CD14-positive monocyte (primary cell): ENCODE data around the gene TMPRSS11A. TPM values are rescaled to one million over a fixed set of nuclear protein-coding genes. Genes with fewer than 3 reads are reported as not detected.

Source experiments
- DNase-seq, 3 donors: peaks; one replicate each; pipeline ENCODE4 v3.0.0-alpha.2; 2011 to 2022
- H2AFZ ChIP-seq: 2 replicates; pipeline ENCODE4 v1.6.0; 2012; ENCODE audit warnings: mild to moderate bottlenecking, low read depth, low read length, inconsistent platforms; ENCODE audit not compliant: insufficient read depth, poor library complexity, severe bottlenecking
- H3K27ac ChIP-seq, 2 donors: 1 replicate in 1 of 2; 2 replicates in 1 of 2; pipeline ENCODE4 v1.5.1; 2012 to 2013; ENCODE audit warnings: low read length in 2 of 2, control low read depth in 1 of 2, inconsistent platforms in 1 of 2, low read depth in 1 of 2, mild to moderate bottlenecking in 1 of 2
- H3K27me3 ChIP-seq, 2 donors: one replicate each; pipeline versions ENCODE4 v1.6.0 to v1.6.1; 2011 to 2013; ENCODE audit warnings: low read length in 2 of 2; ENCODE audit not compliant: control insufficient read depth in 2 of 2, insufficient read depth in 2 of 2
- H3K36me3 ChIP-seq, 2 donors: replicated peaks in 1 of 2; 1 replicate in 1 of 2; 2 replicates in 1 of 2; pipeline versions ENCODE4 v1.5.1 to v1.6.1; 2012 to 2013; ENCODE audit warnings: low read length in 2 of 2, control low read depth in 1 of 2, inconsistent platforms in 1 of 2, mild to moderate bottlenecking in 1 of 2; ENCODE audit not compliant: insufficient read depth in 2 of 2, control insufficient read depth in 1 of 2
- H3K4me1 ChIP-seq, 2 donors: 1 replicate in 1 of 2; 2 replicates in 1 of 2; pipeline versions ENCODE4 v1.5.1 to v1.6.1; 2012 to 2013; ENCODE audit warnings: low read length in 2 of 2, control low read depth in 1 of 2, inconsistent platforms in 1 of 2, mild to moderate bottlenecking in 1 of 2, moderate library complexity in 1 of 2; ENCODE audit not compliant: insufficient read depth in 2 of 2, control insufficient read depth in 1 of 2
- H3K4me2 ChIP-seq: replicated peaks from 2 replicates; pipeline ENCODE3; 2012; ENCODE audit warnings: low read length, moderate library complexity, mild to moderate bottlenecking; ENCODE audit not compliant: poor library complexity, severe bottlenecking; ENCODE audit errors: extremely low read depth
- H3K4me3 ChIP-seq, 3 experiments: fragments of 200-600 bp in 1 of 3; sonication (generic) in 1 of 3; replicated peaks in 1 of 3; 1 replicate in 2 of 3; 2 replicates in 1 of 3; pipeline ENCODE4 v1.5.1; 2011 to 2013; ENCODE audit warnings: low read length in 3 of 3, mild to moderate bottlenecking in 3 of 3, control low read depth in 2 of 3, low read depth in 2 of 3, inconsistent platforms in 1 of 3, moderate library complexity in 1 of 3
- H3K79me2 ChIP-seq: 2 replicates; pipeline ENCODE4 v1.6.0; 2012; ENCODE audit warnings: mild to moderate bottlenecking, control low read depth, inconsistent platforms, low read length, moderate library complexity; ENCODE audit not compliant: insufficient read depth
- H3K9ac ChIP-seq: 2 replicates; pipeline ENCODE4 v1.6.0; 2017; ENCODE audit warnings: low read length, mild to moderate bottlenecking; ENCODE audit not compliant: insufficient read depth, poor library complexity, severe bottlenecking
- H3K9me3 ChIP-seq, 2 donors: replicated peaks in 1 of 2; 1 replicate in 1 of 2; 2 replicates in 1 of 2; pipeline versions ENCODE4 v1.5.1 to v1.6.1; 2012 to 2013; ENCODE audit warnings: low read length in 2 of 2, control low read depth in 1 of 2; ENCODE audit not compliant: control insufficient read depth in 1 of 2, insufficient read depth in 1 of 2
- H4K20me1 ChIP-seq: 2 replicates; pipeline ENCODE4 v1.6.0; 2012; ENCODE audit warnings: mild to moderate bottlenecking, low read length, control low read depth, moderate library complexity; ENCODE audit not compliant: insufficient read depth
- H3K27ac Mint-ChIP-seq, 7 donors: one replicate each; pipeline ENCODE4 v1.8.0; 2020; ENCODE audit warnings: mild to moderate bottlenecking in 7 of 7, mixed read lengths in 7 of 7, moderate library complexity in 6 of 7, inconsistent platforms in 2 of 7
- H3K27me3 Mint-ChIP-seq, 3 donors: one replicate each; pipeline ENCODE4 v1.8.0; 2021 to 2022; ENCODE audit warnings: low read depth in 3 of 3, mild to moderate bottlenecking in 3 of 3, mixed read lengths in 3 of 3, moderate library complexity in 3 of 3, inconsistent platforms in 1 of 3
- H3K36me3 Mint-ChIP-seq, 2 donors: one replicate each; pipeline ENCODE4 v1.8.0; 2020; ENCODE audit warnings: mixed read lengths in 2 of 2, inconsistent platforms in 1 of 2, mild to moderate bottlenecking in 1 of 2
- H3K4me1 Mint-ChIP-seq: one replicate; pipeline ENCODE4 v1.8.0; 2020; ENCODE audit warnings: mild to moderate bottlenecking, mixed read lengths
- H3K4me3 Mint-ChIP-seq, 2 donors: one replicate each; pipeline ENCODE4 v1.8.0; 2020; ENCODE audit warnings: mild to moderate bottlenecking in 2 of 2, mixed read lengths in 2 of 2, moderate library complexity in 1 of 2
- H3K9me3 Mint-ChIP-seq, 7 donors: one replicate each; pipeline ENCODE4 v1.8.0; 2020 to 2022; ENCODE audit warnings: mixed read lengths in 7 of 7, mild to moderate bottlenecking in 6 of 7, moderate library complexity in 6 of 7, inconsistent platforms in 2 of 7
- WGBS: methylation state at CpG from one replicate; pipeline ENCODE4 v1.1.5; 2013; ENCODE audit warnings: missing lambda C conversion rate; ENCODE audit not compliant: insufficient coverage; 5-methylcytosine and 5-hydroxymethylcytosine counted together
- intact Hi-C, 2 donors: fragments of 100-400 bp; cut with micrococcal nuclease; formaldehyde crosslinking; loops; one replicate each; pipeline versions ENCODE4 v1.15.0 to v1.15.1; 2023
- polyA plus RNA-seq, 3 donors: library from polyadenylated mRNA; depleted of rRNA in 1 of 3; unstranded in 2 of 3; stranded (reverse) in 1 of 3; fragments of 300-500 nt in 2 of 3; fragments of >200 nt in 1 of 3; fragmentation: Illumina TruSeq in 2 of 3; gene quantifications; 1 replicate in 2 of 3; 2 replicates in 1 of 3; pipeline ENCODE4 v1.2.3, GENCODE V29; 2012 to 2021
- TF ChIP-seq, protein P1 (sequence below): fragments of 200-600 bp; IDR thresholded peaks from one replicate; pipeline ENCODE4 v1.8.0; 2022; ENCODE audit warnings: antibody characterized with exemption, mild to moderate bottlenecking

The TMPRSS11A gene
- polyA plus RNA-seq, 3 donors = not detected

DNA sequence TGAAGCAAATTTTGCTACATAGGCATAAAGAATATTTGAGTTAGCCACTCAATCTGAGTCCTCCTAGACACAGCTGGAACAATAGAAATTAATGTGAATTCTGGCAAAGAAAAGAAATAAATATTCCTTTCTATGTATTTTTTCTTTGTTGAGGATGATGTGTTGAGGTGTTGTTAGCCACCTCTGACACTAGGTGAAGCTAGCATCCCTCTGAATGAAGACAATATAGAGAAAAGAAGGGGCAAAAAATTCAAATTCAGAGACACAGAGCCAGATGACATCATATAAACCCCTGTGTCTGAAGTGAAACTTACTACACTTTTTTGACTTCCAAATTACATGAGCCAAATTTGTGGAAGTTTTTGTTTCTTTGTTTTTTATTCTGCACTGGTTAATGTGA is 44.9 kb downstream of the TMPRSS11A start:
- H3K36me3 Mint-ChIP-seq = no peaks in the 10 kb centered on the region
- H3K4me3 Mint-ChIP-seq = no peak overlapping the region
- TF ChIP-seq, protein P1, sequence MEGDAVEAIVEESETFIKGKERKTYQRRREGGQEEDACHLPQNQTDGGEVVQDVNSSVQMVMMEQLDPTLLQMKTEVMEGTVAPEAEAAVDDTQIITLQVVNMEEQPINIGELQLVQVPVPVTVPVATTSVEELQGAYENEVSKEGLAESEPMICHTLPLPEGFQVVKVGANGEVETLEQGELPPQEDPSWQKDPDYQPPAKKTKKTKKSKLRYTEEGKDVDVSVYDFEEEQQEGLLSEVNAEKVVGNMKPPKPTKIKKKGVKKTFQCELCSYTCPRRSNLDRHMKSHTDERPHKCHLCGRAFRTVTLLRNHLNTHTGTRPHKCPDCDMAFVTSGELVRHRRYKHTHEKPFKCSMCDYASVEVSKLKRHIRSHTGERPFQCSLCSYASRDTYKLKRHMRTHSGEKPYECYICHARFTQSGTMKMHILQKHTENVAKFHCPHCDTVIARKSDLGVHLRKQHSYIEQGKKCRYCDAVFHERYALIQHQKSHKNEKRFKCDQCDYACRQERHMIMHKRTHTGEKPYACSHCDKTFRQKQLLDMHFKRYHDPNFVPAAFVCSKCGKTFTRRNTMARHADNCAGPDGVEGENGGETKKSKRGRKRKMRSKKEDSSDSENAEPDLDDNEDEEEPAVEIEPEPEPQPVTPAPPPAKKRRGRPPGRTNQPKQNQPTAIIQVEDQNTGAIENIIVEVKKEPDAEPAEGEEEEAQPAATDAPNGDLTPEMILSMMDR = no peak
- H3K27ac ChIP-seq = no peak overlapping the region
- DNase-seq = no peak
- no peaks in the 10 kb centered on the region for H4K20me1 ChIP-seq
- no peak overlapping the region for H3K27ac Mint-ChIP-seq
- H3K9me3 Mint-ChIP-seq = no peaks in the 10 kb centered on the region
- intact Hi-C loops = no loop called here
- peaks cover 0 to 2% (median 0%) of the 10 kb centered on the region in 3 donors for H3K27me3 Mint-ChIP-seq
- H3K4me1 Mint-ChIP-seq = no peaks in the 10 kb centered on the region
- no peak overlapping the region for H3K4me2 ChIP-seq
- H3K9ac ChIP-seq = no peak overlapping the region
- no peak overlapping the region for H2AFZ ChIP-seq
- no peaks in the 10 kb centered on the region for H3K27me3 ChIP-seq
- no peaks in the 10 kb centered on the region for H3K9me3 ChIP-seq
- no peaks in the 10 kb centered on the region for H3K4me1 ChIP-seq
- no peaks in the 10 kb centered on the region for H3K79me2 ChIP-seq
- no peaks in the 10 kb centered on the region for H3K36me3 ChIP-seq
- H3K4me3 ChIP-seq = no peak overlapping the region

DNA sequence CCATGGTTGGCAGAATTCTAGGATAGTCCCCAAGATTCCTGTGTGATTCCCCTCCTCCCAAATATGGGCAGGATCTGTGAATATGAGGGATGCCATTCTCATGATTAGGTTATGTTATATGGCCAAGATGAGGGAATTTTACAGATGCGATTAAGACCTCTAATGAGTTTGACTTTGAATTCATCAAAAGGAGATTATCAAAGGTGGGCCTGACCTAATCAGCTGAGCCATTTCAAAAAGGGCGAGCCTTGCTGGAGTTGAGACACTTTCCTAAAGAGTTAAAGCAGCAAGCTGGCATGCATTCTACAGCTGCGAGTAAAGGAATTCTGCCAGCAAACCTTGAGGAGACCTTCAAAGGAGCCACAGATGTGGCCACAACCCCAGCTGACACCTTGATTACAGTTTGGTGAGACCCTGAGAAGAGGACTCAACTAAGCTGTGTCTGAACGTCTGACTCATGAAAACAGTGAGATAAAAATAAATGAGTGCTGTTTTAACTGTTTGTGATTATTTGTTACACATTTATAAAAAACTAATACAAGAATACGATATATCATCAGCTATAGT is 47.8 kb downstream of the TMPRSS11A start:
- Histone ChIP-seq H3K9ac (no peak overlapping the region), H3K79me2 (no peaks in the 10 kb centered on the region), H4K20me1 (no peaks in the 10 kb centered on the region), H3K9me3 (no peaks in the 10 kb centered on the region), H3K4me3 (no peak overlapping the region), H3K4me2 (no peak overlapping the region), H3K27me3 (no peaks in the 10 kb centered on the region), H3K27ac (no peak overlapping the region), H3K4me1 (no peaks in the 10 kb centered on the region), H3K36me3 (no peaks in the 10 kb centered on the region), H2AFZ (no peak overlapping the region)
- Mint-ChIP-seq H3K4me1 (no peaks in the 10 kb centered on the region), H3K27ac (no peak overlapping the region), H3K36me3 (no peaks in the 10 kb centered on the region), H3K9me3 (no peaks in the 10 kb centered on the region), H3K27me3 (peaks cover 0 to 5% (median 0%) of the 10 kb centered on the region in 3 donors), H3K4me3 (no peak overlapping the region)
- TF ChIP-seq, protein P1 = no peak
- WGBS = 100% methylated on average over 3 of the region's 5 CpGs
- no peak for DNase-seq
- intact Hi-C loops = no loop called here
